ENCODE measurements around the gene MAGEA10.

Gene MAGEA10

GRCh38 chrX:152086141-152086540 lies 52.2 kb downstream of the MAGEA10 start:
- Histone ChIP-seq H3K4me3 (no peak overlapping the region), H3K27ac (no peak overlapping the region)

Data from skin epidermis (tissue), 12 donors.